H1 (cell line): ENCODE measurements around the gene CYP2F1. TPM values are rescaled to one million over a fixed set of nuclear protein-coding genes. Genes with fewer than 3 reads are reported as not detected.

Experiments
- CTCF ChIA-PET: fragments of 300-600 bp; sonication (Branson Sonifier 250); formaldehyde crosslinking; loops from one replicate; lab custom pipeline; 2021; ENCODE audit not compliant: partially characterized antibody; lab: Charles Lee
- POLR2A ChIA-PET: fragments of 300-600 bp; sonication (Branson Sonifier 250); formaldehyde crosslinking; loops from one replicate; lab custom pipeline; 2021; ENCODE audit warnings: inconsistent platforms; ENCODE audit not compliant: partially characterized antibody; lab: Charles Lee
- DNase-seq, 2 experiments: peaks; one replicate each; pipeline versions ENCODE4 v3.0.0 to v3.0.0-alpha.2; 2010 to 2022; ENCODE audit warnings: low spot score in 2 of 2, low read depth in 1 of 2, mixed read lengths in 1 of 2
- FAIRE-seq: peaks from 2 replicates; lab custom pipeline; 2011; peaks lifted over from hg19 to GRCh38; lab: Jason Lieb, UNC
- H2AFZ ChIP-seq: 2 replicates; pipeline ENCODE4 v1.8.1; 2012; ENCODE audit warnings: low read length, inconsistent platforms
- H2AK5ac ChIP-seq: 2 replicates; pipeline ENCODE4 v1.6.1; 2013; ENCODE audit warnings: low read depth, low read length
- H2BK120ac ChIP-seq: replicated peaks from 2 replicates; pipeline ENCODE3; 2013; ENCODE audit warnings: low read depth, low read length, inconsistent platforms
- H2BK12ac ChIP-seq: 2 replicates; pipeline ENCODE4 v1.6.1; 2013; ENCODE audit warnings: low read depth, low read length
- H2BK15ac ChIP-seq: 2 replicates; pipeline ENCODE4 v1.6.1; 2013; ENCODE audit warnings: low read length
- H2BK20ac ChIP-seq: 2 replicates; pipeline ENCODE4 v1.6.1; 2013; ENCODE audit warnings: low read length
- H2BK5ac ChIP-seq: 2 replicates; pipeline ENCODE4 v1.6.1; 2013; ENCODE audit warnings: low read depth, low read length
- H3K14ac ChIP-seq: 2 replicates; pipeline ENCODE4 v1.6.1; 2013; ENCODE audit warnings: inconsistent platforms; ENCODE audit not compliant: insufficient read length
- H3K18ac ChIP-seq: 2 replicates; pipeline ENCODE4 v1.6.1; 2013; ENCODE audit warnings: low read length; ENCODE audit errors: extremely low read depth
- H3K23ac ChIP-seq: 2 replicates; pipeline ENCODE4 v1.6.1; 2013; ENCODE audit warnings: inconsistent platforms; ENCODE audit not compliant: insufficient read length
- H3K23me2 ChIP-seq: 2 replicates; pipeline ENCODE4 v1.6.1; 2013; ENCODE audit warnings: low read depth, low read length
- H3K27ac ChIP-seq: 2 replicates; pipeline ENCODE4 v1.6.1; 2011; ENCODE audit warnings: low read depth, low read length, inconsistent platforms
- H3K27me3 ChIP-seq, 4 experiments: replicated peaks in 1 of 4; 1 replicate in 1 of 4; 2 replicates in 3 of 4; pipeline versions ENCODE4 v1.6.1 to v1.8.1; 2011 to 2013; ENCODE audit warnings: low read length in 3 of 4, mild to moderate bottlenecking in 3 of 4, inconsistent platforms in 2 of 4, mixed read lengths in 2 of 4, moderate library complexity in 1 of 4; ENCODE audit not compliant: control insufficient read depth in 3 of 4, insufficient read depth in 3 of 4; ENCODE audit errors: extremely low read depth in 1 of 4
- H3K36me3 ChIP-seq, 4 experiments: 2 replicates each; pipeline versions ENCODE4 v1.6.1 to v1.8.1; 2011 to 2013; ENCODE audit warnings: mild to moderate bottlenecking in 4 of 4, low read length in 3 of 4, moderate library complexity in 2 of 4, control low read depth in 1 of 4, inconsistent platforms in 1 of 4; ENCODE audit not compliant: insufficient read depth in 4 of 4, control insufficient read depth in 2 of 4
- H3K4ac ChIP-seq: replicated peaks from 2 replicates; pipeline ENCODE3; 2013; ENCODE audit warnings: low read length, low read depth, mixed read lengths, inconsistent platforms; ENCODE audit not compliant: insufficient read length
- H3K4me1 ChIP-seq, 4 experiments: replicated peaks in 1 of 4; 1 replicate in 1 of 4; 2 replicates in 3 of 4; pipeline versions ENCODE4 v1.6.1 to v1.8.1; 2011 to 2013; ENCODE audit warnings: low read length in 3 of 4, inconsistent platforms in 2 of 4, mixed read lengths in 1 of 4; ENCODE audit not compliant: insufficient read depth in 4 of 4, control insufficient read depth in 3 of 4
- H3K4me2 ChIP-seq, 2 experiments: 2 replicates each; pipeline versions ENCODE4 v1.6.1 to v1.8.1; 2011 to 2013; ENCODE audit warnings: low read depth in 2 of 2, low read length in 2 of 2, control low read depth in 1 of 2, inconsistent platforms in 1 of 2, mild to moderate bottlenecking in 1 of 2; ENCODE audit not compliant: insufficient read depth in 1 of 2
- H3K4me3 ChIP-seq, 4 experiments: fragments of 200-600, 300-600 bp in 1 of 4; sonication (generic), shearing (Covaris generic), sonication (Bioruptor Twin) in 1 of 4; 2 replicates each; pipeline versions ENCODE4 v1.5.1 to v1.8.1; 2011 to 2016; ENCODE audit warnings: low read length in 4 of 4, low read depth in 3 of 4, control low read depth in 2 of 4, inconsistent platforms in 2 of 4, mild to moderate bottlenecking in 2 of 4, mixed read lengths in 1 of 4, moderate library complexity in 1 of 4; ENCODE audit not compliant: insufficient read depth in 2 of 4; ENCODE audit errors: extremely low read depth in 1 of 4
- H3K56ac ChIP-seq: replicated peaks from 2 replicates; pipeline ENCODE3; 2013; ENCODE audit warnings: low read depth, mild to moderate bottlenecking, mixed read lengths, low read length, inconsistent platforms; ENCODE audit not compliant: insufficient read length
- H3K79me1 ChIP-seq: 2 replicates; pipeline ENCODE4 v1.6.1; 2013; ENCODE audit warnings: low read depth, low read length, control low read depth
- H3K79me2 ChIP-seq, 2 experiments: 2 replicates each; pipeline versions ENCODE4 v1.6.1 to v1.8.1; 2012 to 2013; ENCODE audit warnings: low read length in 2 of 2, mild to moderate bottlenecking in 2 of 2, inconsistent platforms in 1 of 2; ENCODE audit not compliant: insufficient read depth in 2 of 2, control insufficient read depth in 1 of 2
- H3K9ac ChIP-seq, 4 experiments: replicated peaks in 1 of 4; 1 replicate in 1 of 4; 2 replicates in 3 of 4; pipeline versions ENCODE4 v1.6.1 to v1.8.1; 2011 to 2013; ENCODE audit warnings: low read depth in 3 of 4, low read length in 3 of 4, control low read depth in 2 of 4, mild to moderate bottlenecking in 2 of 4, moderate library complexity in 2 of 4, inconsistent platforms in 1 of 4; ENCODE audit errors: extremely low read depth in 1 of 4
- H3K9me3 ChIP-seq, 2 experiments: 2 replicates each; pipeline versions ENCODE4 v1.6.1 to v1.8.1; 2012 to 2013; ENCODE audit warnings: mild to moderate bottlenecking in 2 of 2, moderate library complexity in 2 of 2, control low read depth in 1 of 2, inconsistent platforms in 1 of 2, low read depth in 1 of 2, low read length in 1 of 2, mixed read lengths in 1 of 2; ENCODE audit not compliant: insufficient read depth in 2 of 2
- H4K20me1 ChIP-seq, 2 experiments: replicated peaks in 1 of 2; 2 replicates each; pipeline versions ENCODE3 to v1.8.1; 2011 to 2013; ENCODE audit warnings: inconsistent platforms in 2 of 2, low read length in 2 of 2, mild to moderate bottlenecking in 1 of 2; ENCODE audit not compliant: insufficient read depth in 2 of 2, control insufficient read depth in 1 of 2
- H4K5ac ChIP-seq: 2 replicates; pipeline ENCODE4 v1.6.1; 2013; ENCODE audit warnings: low read length, low read depth, mixed read lengths, inconsistent platforms; ENCODE audit not compliant: insufficient read length
- H4K8ac ChIP-seq: 2 replicates; pipeline ENCODE4 v1.8.0; 2013; ENCODE audit warnings: mild to moderate bottlenecking, moderate library complexity, low read length, inconsistent platforms; ENCODE audit not compliant: insufficient read depth; ENCODE audit errors: extremely low read depth
- H4K91ac ChIP-seq: replicated peaks from 2 replicates; pipeline ENCODE3; 2013; ENCODE audit warnings: low read length, mixed read lengths, inconsistent platforms; ENCODE audit not compliant: insufficient read length
- BACH1 ChIP-seq: IDR thresholded peaks from 2 replicates; pipeline ENCODE4 v1.6.1; 2012; ENCODE audit warnings: low read length, improper control_type of control experiment
- BRCA1 ChIP-seq: IDR thresholded peaks from 2 replicates; pipeline ENCODE4 v1.6.1; 2012; ENCODE audit warnings: low read depth, low read length, improper control_type of control experiment
- CHD1 ChIP-seq: IDR thresholded peaks from 2 replicates; pipeline ENCODE4 v1.6.1; 2012; ENCODE audit warnings: low read depth, low read length, improper control_type of control experiment
- KDM5A ChIP-seq: fragments of 200-600 bp; IDR thresholded peaks from 2 replicates; pipeline ENCODE4 v1.7.1; 2012; ENCODE audit warnings: mild to moderate bottlenecking, low read length, inconsistent platforms, mixed read lengths
- SIN3A ChIP-seq, 2 experiments: IDR thresholded peaks in 1 of 2; conservative IDR thresholded peaks in 1 of 2; 2 replicates each; pipeline ENCODE4 v1.6.1; 2011 to 2012; ENCODE audit warnings: low read length in 2 of 2, improper control_type of control experiment in 1 of 2, low read depth in 1 of 2, mild to moderate bottlenecking in 1 of 2
- TCF12 ChIP-seq: IDR thresholded peaks from 2 replicates; pipeline ENCODE4 v1.6.1; 2011; ENCODE audit warnings: low read depth, mild to moderate bottlenecking, low read length
- YY1 ChIP-seq: IDR thresholded peaks from 2 replicates; pipeline ENCODE4 v1.6.1; 2011; ENCODE audit warnings: low read depth, mild to moderate bottlenecking, low read length
- WGBS, 2 experiments: shearing (Covaris generic) in 1 of 2; methylation state at CpG; one replicate each; pipeline versions ENCODE4 v1.1.6 to v1.1.7; 2013 to 2015; ENCODE audit warnings: low lambda C conversion rate in 2 of 2, mixed read lengths in 2 of 2, inconsistent platforms in 1 of 2, low coverage in 1 of 2, missing lambda C conversion rate in 1 of 2; ENCODE audit not compliant: insufficient replicate concordance in 2 of 2, insufficient coverage in 1 of 2, insufficient read length in 1 of 2; ENCODE audit errors: extremely low coverage in 1 of 2, missing lambda C conversion rate in 1 of 2; 5-methylcytosine and 5-hydroxymethylcytosine counted together
- polyA plus RNA-seq, 7 experiments: library from polyadenylated mRNA; depleted of rRNA in 3 of 7; stranded (reverse) in 5 of 7; unstranded in 2 of 7; fragments of >200 nt in 5 of 7; fragments of 200-250 nt in 2 of 7; gene quantifications; 1 replicate in 5 of 7; 2 replicates in 1 of 7; 4 replicates in 1 of 7; pipeline versions ENCODE4 v1.2.1 to v1.2.3, GENCODE V29; 2011 to 2013; ENCODE audit warnings: missing spikeins in 2 of 7, mixed read lengths in 2 of 7
- total RNA-seq: library from RNA; stranded (reverse); fragmentation: NEBNext Ultra II Directional; extraction: Animal tissue kit (Norgen Biotek cat#: 25700); gene quantifications from 2 replicates; pipeline ENCODE4 v1.2.1, GENCODE V29; 2021

Gene CYP2F1
- total and polyA plus RNA-seq, 2 of the 8 experiments (the other 6 are each of a cell fraction or from before 2014, with no cell fraction given), result 0.17 TPM; not detected in 1

- H2BK12ac ChIP-seq, result no peak overlapping the region
- no peak overlapping the region for H3K4me3 ChIP-seq
- TF ChIP-seq BRCA1, result no peak
- TF ChIP-seq YY1, result no peak
- no peak for TF ChIP-seq TCF12
- TF ChIP-seq BACH1, result no peak
- TF ChIP-seq KDM5A, result no peak
- no peak for TF ChIP-seq CHD1
- no peak for TF ChIP-seq SIN3A (conservative IDR thresholded peaks at IDR 0.05 in 1 of 2, IDR thresholded peaks at IDR 0.05 in 1 of 2; ENCODE audit: low read depth in 1 of 2, low read length in 2 of 2)
- H4K91ac ChIP-seq, result no peak overlapping the region
- peaks cover 7% of the 10 kb centered on the region; the same call in 1 of the 2 replicates for H3K23me2 ChIP-seq
- 89% methylated on average over 1 of the region's 1 CpG; no CpG with 5 or more reads in 1 of the 2 experiments for WGBS, 2 experiments
- no peaks in the 10 kb centered on the region for H3K36me3 ChIP-seq
- H3K14ac ChIP-seq, result no peak overlapping the region
- no peak overlapping the region for H2AK5ac ChIP-seq
- H2BK120ac ChIP-seq, result no peak overlapping the region
- H3K9ac ChIP-seq, result no peak overlapping the region
- no peak overlapping the region for H2BK5ac ChIP-seq
- no peak overlapping the region for H2BK20ac ChIP-seq
- no peak overlapping the region for H2BK15ac ChIP-seq
- no peak overlapping the region for H3K4ac ChIP-seq
- H3K4me2 ChIP-seq, result no peak overlapping the region
- no peak overlapping the region for H2AFZ ChIP-seq
- H3K9me3 ChIP-seq, result no peaks in the 10 kb centered on the region
- no peak overlapping the region for H4K5ac ChIP-seq
- no peaks in the 10 kb centered on the region for H4K20me1 ChIP-seq
- no peak overlapping the region for H4K8ac ChIP-seq
- no peak for DNase-seq
- peaks cover 6 to 23% (median 20%) of the 10 kb centered on the region in 4 experiments; a peak in 6 of 7 replicates for H3K27me3 ChIP-seq
- POLR2A ChIA-PET, result no interaction called here
- CTCF ChIA-PET, result interaction anchor here (0.8 kb wide), 1 partner anchor 266 kb away, joined by 3 read pairs; no protein-coding TSS in a partner anchor
- no peak overlapping the region; the same call in 1 of the 2 replicates for H3K18ac ChIP-seq
- H3K56ac ChIP-seq, result no peak overlapping the region
- H3K23ac ChIP-seq, result no peak overlapping the region
- H3K79me1 ChIP-seq, result no peaks in the 10 kb centered on the region
- no peak for FAIRE-seq
- peaks cover 0 to 5% (median 0%) of the 10 kb centered on the region in 4 experiments; a peak in 1 of 7 replicates for H3K4me1 ChIP-seq
- H3K27ac ChIP-seq, result no peak overlapping the region
- H3K79me2 ChIP-seq, result no peaks in the 10 kb centered on the region
Measured at GRCh38 chr19:41085748-41086415, 28.4 kb upstream of the CYP2F1 start.
